ENCODE measurements around the gene LTB4R.

Gene LTB4R

DNA sequence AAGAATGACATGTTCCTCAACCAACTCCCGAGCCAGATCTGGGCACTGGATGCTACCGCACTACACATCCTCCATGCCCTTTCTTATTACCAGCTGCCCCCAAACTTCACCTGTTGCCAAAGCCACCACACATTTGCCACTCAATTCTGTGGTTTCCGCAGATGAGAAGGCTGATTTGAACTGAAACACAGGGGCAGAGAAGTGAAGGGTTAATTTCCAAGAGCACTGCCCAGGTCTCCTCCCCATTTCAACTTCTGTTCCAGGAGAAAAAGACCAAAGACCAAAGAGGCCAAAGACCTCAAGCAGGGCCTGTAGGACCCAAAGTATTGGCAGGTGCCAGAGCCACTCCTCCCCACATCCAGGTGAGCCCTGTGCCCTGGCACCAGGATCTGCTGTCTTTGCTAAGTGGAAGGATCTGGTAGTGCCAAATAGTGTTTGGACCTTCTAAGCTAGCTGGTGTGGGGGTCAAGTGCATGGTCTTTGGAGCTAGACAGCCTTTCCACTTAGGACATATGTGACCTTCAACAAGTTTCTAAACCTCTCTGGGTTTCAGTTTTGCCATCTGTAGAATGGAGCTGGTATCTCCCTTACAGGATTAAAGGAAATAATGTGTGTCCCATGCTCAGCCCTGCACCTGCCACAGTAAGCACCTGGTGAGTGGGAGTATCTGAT, 19.7 kb upstream of the LTB4R start:
- Histone ChIP-seq H3K27ac (ENCODE audit: low read depth, low read length) (no peak overlapping the region), H3K9ac (ENCODE audit: low read depth, low read length) (no peak overlapping the region), H3K27me3 (ENCODE audit: insufficient read depth, low read length) (no peaks in the 10 kb centered on the region), H3K4me1 (ENCODE audit: insufficient read depth, low read length) (no peaks in the 10 kb centered on the region), H3K4me3 (ENCODE audit: low read length) (no peak overlapping the region), H3K36me3 (ENCODE audit: insufficient read depth, low read length) (peaks cover 44% of the 10 kb centered on the region), H3K9me3 (ENCODE audit: insufficient read depth, low read depth, low read length) (no peaks in the 10 kb centered on the region)
- WGBS, result 93% methylated on average over 3 of the region's 3 CpGs

DNA sequence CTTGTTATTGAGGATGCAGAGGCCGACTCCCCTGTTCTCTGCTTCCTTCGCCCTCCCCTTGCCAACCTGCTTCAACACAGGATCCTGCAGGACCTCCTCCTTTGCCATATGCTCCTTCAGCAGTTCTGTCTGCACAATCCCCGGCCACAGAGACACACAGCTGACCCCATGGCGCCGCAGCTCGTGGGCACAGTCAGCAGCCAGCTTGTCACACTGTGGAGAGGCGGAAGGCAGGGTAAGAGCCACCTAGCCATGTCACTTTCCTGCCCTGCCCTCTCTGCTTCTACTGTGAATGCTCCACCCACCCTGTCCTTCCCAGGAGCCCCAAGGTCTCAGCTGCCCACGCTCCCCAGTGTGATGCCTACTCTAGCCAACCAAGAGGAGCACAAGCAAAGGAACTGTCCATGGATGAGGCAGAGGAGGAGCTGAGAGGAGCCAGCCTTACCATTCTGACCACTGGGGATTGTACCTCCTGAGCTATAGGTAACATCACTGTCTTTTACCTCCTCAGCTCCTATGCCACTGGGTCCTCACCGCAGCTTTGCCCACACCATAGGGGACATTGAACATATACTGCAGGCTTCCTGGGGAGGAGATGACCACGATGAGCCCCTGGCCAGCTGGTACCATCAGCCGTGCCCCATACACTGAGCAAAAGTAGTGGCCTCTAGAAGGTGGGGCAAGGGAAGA, 19.0 kb upstream of the LTB4R start:
- WGBS, result 95% methylated on average over 11 of the region's 11 CpGs
- H3K9ac ChIP-seq (ENCODE audit: low read depth, low read length), result no peak overlapping the region
- H3K4me1 ChIP-seq (ENCODE audit: insufficient read depth, low read length), result no peaks in the 10 kb centered on the region
- no peak overlapping the region for H3K27ac ChIP-seq (ENCODE audit: low read depth, low read length)
- H3K27me3 ChIP-seq (ENCODE audit: insufficient read depth, low read length), result no peaks in the 10 kb centered on the region
- H3K9me3 ChIP-seq (ENCODE audit: insufficient read depth, low read depth, low read length), result no peaks in the 10 kb centered on the region
- peaks cover 44% of the 10 kb centered on the region for H3K36me3 ChIP-seq (ENCODE audit: insufficient read depth, low read length)
- H3K4me3 ChIP-seq (ENCODE audit: low read length), result no peak overlapping the region

GRCh38 chr14:24293525-24293924, 17.8 kb upstream of the LTB4R start:
- no peaks in the 10 kb centered on the region for H3K27me3 ChIP-seq (ENCODE audit: insufficient read depth, low read length)
- WGBS, result 100% methylated on average over 1 of the region's 2 CpGs
- H3K4me3 ChIP-seq (ENCODE audit: low read length), result no peak overlapping the region
- H3K9ac ChIP-seq (ENCODE audit: low read depth, low read length), result no peak overlapping the region
- peaks cover 44% of the 10 kb centered on the region for H3K36me3 ChIP-seq (ENCODE audit: insufficient read depth, low read length)
- H3K9me3 ChIP-seq (ENCODE audit: insufficient read depth, low read depth, low read length), result no peaks in the 10 kb centered on the region
- H3K4me1 ChIP-seq (ENCODE audit: insufficient read depth, low read length), result 0 out of 2 replicates have a peak, but pooled peaks cover 2% of the 10 kb centered on the region
- H3K27ac ChIP-seq (ENCODE audit: low read depth, low read length), result no peak overlapping the region

- Histone ChIP-seq H3K9me3 (ENCODE audit: insufficient read depth, low read depth, low read length) (no peaks in the 10 kb centered on the region), H3K4me1 (ENCODE audit: insufficient read depth, low read length) (peaks cover 2% of the 10 kb centered on the region; the same call in 1 of the 2 replicates), H3K27me3 (ENCODE audit: insufficient read depth, low read length) (no peaks in the 10 kb centered on the region), H3K36me3 (ENCODE audit: insufficient read depth, low read length) (peaks cover 37% of the 10 kb centered on the region), H3K4me3 (ENCODE audit: low read length) (no peak overlapping the region), H3K27ac (ENCODE audit: low read depth, low read length) (no peak overlapping the region), H3K9ac (ENCODE audit: low read depth, low read length) (no peak overlapping the region)
- WGBS, result 68% methylated on average over 12 of the region's 12 CpGs
These were observed 14.8 kb upstream of the LTB4R start for GRCh38 chr14:24296341-24297157.

DNA sequence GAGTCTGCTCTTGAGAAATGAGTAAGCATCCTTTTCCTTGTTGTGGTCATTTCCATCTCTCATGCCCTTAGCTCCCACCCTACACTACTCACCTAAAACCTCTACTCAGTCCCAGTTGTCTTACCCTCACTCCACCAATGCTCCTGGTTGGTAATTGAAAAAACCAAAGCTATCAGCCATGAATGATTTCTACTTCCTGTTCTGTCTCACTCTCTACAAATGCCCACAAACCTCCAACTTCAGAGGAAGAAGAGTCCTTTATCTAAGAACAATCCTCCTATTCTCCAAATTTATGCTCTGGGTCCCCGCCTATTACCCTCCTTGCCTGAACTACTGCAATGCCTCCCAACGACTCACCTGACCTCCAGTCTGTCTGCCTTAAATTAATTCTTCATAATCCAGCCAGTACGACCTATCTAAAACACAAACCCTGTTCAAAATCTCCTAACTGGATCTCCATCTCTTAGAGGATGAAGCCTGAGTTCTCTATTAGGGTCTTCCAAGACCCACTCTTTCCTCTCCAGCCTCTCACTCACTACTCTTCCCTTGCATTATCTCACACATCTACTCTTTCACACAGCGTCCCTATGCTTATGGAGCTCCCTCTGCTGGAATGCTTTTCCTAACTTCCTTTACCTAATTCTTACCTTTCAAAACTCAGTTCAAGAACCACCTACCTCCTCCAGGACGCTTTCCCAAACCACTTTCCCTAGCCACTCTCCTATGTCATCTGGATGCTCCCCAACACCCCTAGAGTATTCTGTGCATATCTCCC, 13.9 kb upstream of the LTB4R start:
- Histone ChIP-seq H3K9ac (ENCODE audit: low read depth, low read length) (no peak overlapping the region), H3K4me3 (ENCODE audit: low read length) (no peak overlapping the region), H3K4me1 (ENCODE audit: insufficient read depth, low read length) (peaks cover 2% of the 10 kb centered on the region; the same call in 1 of the 2 replicates), H3K9me3 (ENCODE audit: insufficient read depth, low read depth, low read length) (no peaks in the 10 kb centered on the region), H3K27ac (ENCODE audit: low read depth, low read length) (no peak overlapping the region), H3K27me3 (ENCODE audit: insufficient read depth, low read length) (no peaks in the 10 kb centered on the region), H3K36me3 (ENCODE audit: insufficient read depth, low read length) (peaks cover 37% of the 10 kb centered on the region)
- 57% methylated on average over 5 of the region's 5 CpGs for WGBS

- 72% methylated on average over 7 of the region's 7 CpGs for WGBS
- Histone ChIP-seq H3K36me3 (ENCODE audit: insufficient read depth, low read length) (peaks cover 47% of the 10 kb centered on the region), H3K4me3 (ENCODE audit: low read length) (peak overlapping the region; percentile 73), H3K4me1 (ENCODE audit: insufficient read depth, low read length) (peaks cover 2% of the 10 kb centered on the region; the same call in 1 of the 2 replicates), H3K27me3 (ENCODE audit: insufficient read depth, low read length) (no peaks in the 10 kb centered on the region), H3K9me3 (ENCODE audit: insufficient read depth, low read depth, low read length) (no peaks in the 10 kb centered on the region), H3K9ac (ENCODE audit: low read depth, low read length) (peak overlapping the region; percentile 78; the same call in 1 of the 2 replicates), H3K27ac (ENCODE audit: low read depth, low read length) (no peak overlapping the region)
These were observed 12.4 kb upstream of the LTB4R start for GRCh38 chr14:24298892-24299254.

DNA sequence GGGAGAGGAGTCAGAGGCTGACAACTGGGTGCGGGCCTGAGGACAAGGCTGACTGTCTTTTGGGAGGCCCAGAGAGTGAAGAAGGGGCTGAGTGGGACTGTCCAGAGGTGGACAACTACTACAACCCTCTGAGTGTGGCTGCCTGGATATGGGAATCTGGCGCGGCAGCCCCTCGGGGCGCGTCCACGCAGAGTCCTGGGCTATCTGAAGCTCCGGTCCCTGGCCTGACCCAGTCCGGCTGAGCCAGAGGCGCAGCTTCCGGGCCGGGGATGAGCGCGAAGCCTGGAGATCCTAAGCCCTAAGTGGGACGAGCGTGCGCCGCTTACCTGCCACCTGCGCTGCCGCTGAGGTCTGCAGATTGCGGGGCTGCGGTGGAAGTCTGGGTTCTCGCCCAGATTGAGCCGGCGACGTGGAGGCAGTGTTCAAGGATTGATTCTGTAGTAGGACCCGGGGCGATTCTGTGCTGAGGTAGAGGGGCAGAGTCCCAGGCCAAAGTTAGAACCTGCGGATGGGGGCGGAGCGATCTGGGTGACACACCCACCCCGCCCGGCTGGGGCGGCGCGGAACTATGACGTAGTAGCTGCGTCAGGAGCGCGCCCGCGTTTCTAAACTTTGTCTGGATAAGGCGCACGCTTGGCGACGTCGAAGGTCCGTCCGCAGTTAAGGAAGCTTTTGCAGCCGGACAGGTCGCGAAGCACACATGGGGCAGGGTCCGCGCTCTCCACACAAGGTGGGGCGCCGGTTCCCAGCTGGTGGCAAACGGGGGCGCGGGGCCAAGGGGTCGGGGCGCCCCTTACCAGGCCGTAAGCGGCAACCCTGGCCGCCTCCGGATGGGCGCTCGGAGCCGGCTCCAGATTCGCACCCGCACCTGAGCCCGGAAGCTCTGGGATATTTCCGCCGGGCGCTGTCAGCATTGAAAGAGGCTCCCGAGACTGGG, 11.8 kb upstream of the LTB4R start, which contains the start of the genes DHRS1 and NOP9:
Gene DHRS1, minus strand, starts transcription at position 526 of the 937 bp plus-strand sequence. CDS start 674 bp downstream, outside the sequence.
Gene NOP9, plus strand, starts transcription at position 596 of the 937 bp plus-strand sequence. Its CDS starts 105 bp downstream, at position 701.
- Histone ChIP-seq H3K27me3 (ENCODE audit: insufficient read depth, low read length) (no peaks in the 10 kb centered on the region), H3K9ac (ENCODE audit: low read depth, low read length) (peak within 1 kb of the TSS; percentile 78), H3K9me3 (ENCODE audit: insufficient read depth, low read depth, low read length) (no peaks in the 10 kb centered on the region), H3K4me1 (ENCODE audit: insufficient read depth, low read length) (peaks cover 2% of the 10 kb centered on the region; the same call in 1 of the 2 replicates), H3K4me3 (ENCODE audit: low read length) (peak within 1 kb of the TSS; percentile 73), H3K36me3 (ENCODE audit: insufficient read depth, low read length) (peaks cover 53% of the 10 kb centered on the region), H3K27ac (ENCODE audit: low read depth, low read length) (peak within 1 kb of the TSS; percentile 77)
- 1% methylated on average over 75 of the region's 75 CpGs for WGBS

- Histone ChIP-seq H3K27ac (ENCODE audit: low read depth, low read length) (no peak overlapping the region), H3K27me3 (ENCODE audit: insufficient read depth, low read length) (no peaks in the 10 kb centered on the region), H3K9ac (ENCODE audit: low read depth, low read length) (peak overlapping the region; percentile 78), H3K4me1 (ENCODE audit: insufficient read depth, low read length) (peaks cover 2% of the 10 kb centered on the region; the same call in 1 of the 2 replicates), H3K4me3 (ENCODE audit: low read length) (peak overlapping the region; percentile 73), H3K9me3 (ENCODE audit: insufficient read depth, low read depth, low read length) (no peaks in the 10 kb centered on the region), H3K36me3 (ENCODE audit: insufficient read depth, low read length) (peaks cover 55% of the 10 kb centered on the region)
- 39% methylated on average over 16 of the region's 16 CpGs for WGBS
These were observed 10.8 kb upstream of the LTB4R start for GRCh38 chr14:24300326-24300980.

DNA sequence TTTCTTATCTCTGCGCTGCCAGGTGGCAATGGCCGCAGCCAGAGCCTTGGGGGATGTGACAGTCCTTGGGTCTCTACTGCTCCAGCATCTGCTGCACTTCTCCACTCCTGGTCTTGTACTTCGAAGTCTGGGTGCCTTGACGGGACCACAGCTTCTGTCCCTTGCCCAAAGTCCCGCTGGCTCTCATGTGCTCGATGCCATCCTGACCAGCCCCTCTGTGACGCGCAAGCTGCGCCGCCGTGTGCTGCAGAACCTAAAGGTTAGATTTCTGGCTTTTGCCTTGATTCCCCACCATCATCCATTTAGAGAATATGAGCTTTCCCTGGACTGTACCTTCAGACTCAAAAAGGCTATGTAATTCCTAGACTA, 7.3 kb upstream of the LTB4R start:
- H3K9me3 ChIP-seq (ENCODE audit: insufficient read depth, low read depth, low read length), result no peaks in the 10 kb centered on the region
- no peaks in the 10 kb centered on the region; the same call in 1 of the 2 replicates for H3K4me1 ChIP-seq (ENCODE audit: insufficient read depth, low read length)
- H3K36me3 ChIP-seq (ENCODE audit: insufficient read depth, low read length), result peaks cover 62% of the 10 kb centered on the region
- H3K27ac ChIP-seq (ENCODE audit: low read depth, low read length), result no peak overlapping the region
- no peak overlapping the region for H3K9ac ChIP-seq (ENCODE audit: low read depth, low read length)
- H3K4me3 ChIP-seq (ENCODE audit: low read length), result no peak overlapping the region
- 96% methylated on average over 11 of the region's 11 CpGs for WGBS
- no peaks in the 10 kb centered on the region for H3K27me3 ChIP-seq (ENCODE audit: insufficient read depth, low read length)

Data from HUES64 (cell line).